HL-60 (cell line): ENCODE results near the gene TSNAXIP1.
"Not testable (repeated sequence)": the region's sequence is repeated elsewhere in the genome, so short reads cannot be mapped to it uniquely, and the experiment has no call there.

Source experiments
- CTCF ChIP-seq: IDR thresholded peaks from one replicate; pipeline ENCODE4 v1.5.1; 2011; ENCODE audit warnings: low read length, control low read depth, inconsistent platforms; ENCODE audit not compliant: insufficient read depth
- GABPA ChIP-seq: IDR thresholded peaks from 2 replicates; pipeline ENCODE4 v1.6.1; 2012; ENCODE audit warnings: low read depth
- POLR2AphosphoS5 ChIP-seq: IDR thresholded peaks from 2 replicates; pipeline ENCODE4 v1.6.1; 2012; ENCODE audit warnings: low read depth
- REST ChIP-seq: IDR thresholded peaks from 2 replicates; pipeline ENCODE4 v1.6.1; 2012; ENCODE audit warnings: low read depth; ENCODE audit not compliant: insufficient replicate concordance
- SPI1 ChIP-seq: IDR thresholded peaks from 2 replicates; pipeline ENCODE4 v1.6.1; 2012; ENCODE audit warnings: low read depth, mild to moderate bottlenecking, borderline replicate concordance

- not testable (repeated sequence) for TF ChIP-seq CTCF, REST, POLR2AphosphoS5, GABPA, SPI1
Measured at GRCh38 chr16:67864044-67864443, 57.4 kb downstream of the TSNAXIP1 start.
